GM20431 (cell line): ENCODE measurements around the gene NCR3LG1.

Experiments used
- in situ Hi-C: fragments of 300-500 bp; cut with MseI, MboI; formaldehyde crosslinking; loops from one replicate; pipeline ENCODE4 v1.15.0; 2020; ENCODE audit warnings: low sequenced_read_pairs; ENCODE audit not compliant: unreplicated experiment

NCR3LG1 gene

GRCh38 chr11:17369094-17369493 is 17.5 kb downstream of the NCR3LG1 start:
- in situ Hi-C loops, result loop anchor here (25.0 kb wide), 1 partner anchor 132 kb away; no protein-coding TSS in a partner anchor

- in situ Hi-C loops, result loop anchor here (25.0 kb wide), 1 partner anchor 132 kb away; no protein-coding TSS in a partner anchor
Observed at GRCh38 chr11:17369684-17370243, 18.2 kb downstream of the NCR3LG1 start.

GRCh38 chr11:17371614-17372013 is 20.0 kb downstream of the NCR3LG1 start:
- in situ Hi-C loops, result loop anchor here (25.0 kb wide), 1 partner anchor 134 kb away; no protein-coding TSS in a partner anchor

GRCh38 chr11:17375547-17375946 is 23.9 kb downstream of the NCR3LG1 start:
- in situ Hi-C loops, result no loop called here

GRCh38 chr11:17376493-17376892 is 24.9 kb downstream of the NCR3LG1 start:
- in situ Hi-C loops, result no loop called here

DNA sequence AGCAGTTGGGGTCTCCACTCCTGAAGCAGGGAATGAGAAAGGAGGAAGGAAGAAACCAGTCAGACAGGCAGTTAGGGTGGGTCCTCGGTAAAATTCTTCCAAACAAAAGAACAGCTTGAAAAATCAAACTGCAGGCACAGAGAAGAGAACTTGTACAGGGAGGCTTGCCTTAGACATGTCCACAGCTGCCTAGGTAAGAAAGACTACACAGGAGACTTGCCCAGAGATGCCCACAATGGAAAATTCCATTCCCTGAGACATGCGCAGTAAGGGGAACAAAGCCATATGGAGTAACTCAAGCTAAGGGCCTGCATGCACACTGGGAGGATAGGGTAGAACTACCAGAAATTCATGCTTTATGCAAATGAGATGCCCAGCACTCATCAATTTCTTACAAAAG is 27.1 kb downstream of the NCR3LG1 start:
- in situ Hi-C loops, result no loop called here

DNA sequence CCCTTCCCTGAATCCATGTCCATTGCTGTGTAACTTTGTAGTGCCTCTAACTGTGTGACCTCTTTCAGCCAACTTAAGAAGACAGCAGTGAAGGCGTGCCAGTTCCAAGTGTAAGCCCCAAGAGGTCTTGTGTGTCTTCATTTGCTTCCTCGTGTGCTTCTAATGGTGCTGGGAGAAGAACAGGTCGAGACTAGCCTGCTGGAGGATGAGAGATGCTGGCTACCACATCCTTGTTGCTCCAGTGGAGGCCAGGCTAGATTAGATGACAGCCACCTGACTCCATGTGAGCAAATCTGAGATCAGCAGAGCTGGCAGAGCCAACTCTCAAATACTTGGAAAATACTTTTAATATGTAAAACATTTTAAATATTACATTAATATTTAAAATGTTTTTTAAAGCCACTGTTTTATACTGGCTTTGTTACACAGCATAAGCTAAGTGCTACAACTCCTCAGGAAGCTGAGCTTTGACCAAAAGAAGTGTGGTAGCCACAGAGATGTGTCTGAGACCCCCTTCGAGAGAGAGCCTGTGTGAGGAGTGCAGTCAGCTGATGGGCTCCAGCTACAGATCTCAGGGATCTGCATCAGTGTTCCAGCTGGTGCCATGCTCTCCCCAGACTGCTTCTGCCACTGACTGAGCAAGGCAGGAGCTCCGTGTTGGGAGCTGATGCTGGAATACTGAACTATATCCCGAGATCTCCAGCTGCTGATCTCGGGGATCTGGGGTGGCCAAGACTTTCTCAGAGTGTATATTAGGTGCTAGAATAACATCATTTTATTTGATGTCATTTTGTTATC is 28.0 kb downstream of the NCR3LG1 start:
- in situ Hi-C loops, result no loop called here

- in situ Hi-C loops, result no loop called here
Observed at GRCh38 chr11:17381156-17381555, 29.6 kb downstream of the NCR3LG1 start.

- in situ Hi-C loops, result no loop called here
Observed at GRCh38 chr11:17382046-17382728, 30.6 kb downstream of the NCR3LG1 start.

GRCh38 chr11:17383461-17383860 is 31.9 kb downstream of the NCR3LG1 start:
- in situ Hi-C loops, result no loop called here

DNA sequence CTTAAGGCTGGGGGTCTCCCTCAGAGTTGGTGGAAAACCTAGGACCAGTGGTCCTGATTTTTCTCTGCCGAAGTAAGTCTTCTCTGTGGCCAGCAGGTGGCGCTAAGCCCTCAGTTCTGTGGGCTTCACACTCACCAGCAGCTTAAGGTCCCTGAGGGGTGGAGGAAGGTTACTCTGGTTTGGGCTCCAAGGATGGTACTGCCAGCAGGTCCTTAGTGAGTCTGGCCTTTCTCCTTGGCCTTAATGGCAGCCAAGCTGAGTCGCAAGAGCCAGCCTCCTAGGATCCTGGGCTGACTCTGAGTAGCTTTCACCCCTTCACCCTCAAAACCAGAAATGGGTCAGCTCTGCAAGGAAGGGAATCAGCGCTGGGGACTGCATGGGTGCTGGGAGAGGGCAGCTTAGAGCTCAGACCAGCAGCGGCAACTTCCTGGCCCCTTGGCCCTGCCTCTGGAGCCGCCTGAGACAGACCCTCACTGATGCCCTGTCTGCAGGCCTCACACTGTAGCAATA is 32.5 kb downstream of the NCR3LG1 start:
- in situ Hi-C loops, result no loop called here

- in situ Hi-C loops, result no loop called here
Observed at GRCh38 chr11:17385492-17385891, 33.9 kb downstream of the NCR3LG1 start.

GRCh38 chr11:17385926-17386325 is 34.3 kb downstream of the NCR3LG1 start:
- in situ Hi-C loops, result no loop called here

GRCh38 chr11:17386331-17387084 is 34.9 kb downstream of the NCR3LG1 start:
- in situ Hi-C loops, result no loop called here

GRCh38 chr11:17387254-17387653 is 35.7 kb downstream of the NCR3LG1 start:
- in situ Hi-C loops, result no loop called here

DNA sequence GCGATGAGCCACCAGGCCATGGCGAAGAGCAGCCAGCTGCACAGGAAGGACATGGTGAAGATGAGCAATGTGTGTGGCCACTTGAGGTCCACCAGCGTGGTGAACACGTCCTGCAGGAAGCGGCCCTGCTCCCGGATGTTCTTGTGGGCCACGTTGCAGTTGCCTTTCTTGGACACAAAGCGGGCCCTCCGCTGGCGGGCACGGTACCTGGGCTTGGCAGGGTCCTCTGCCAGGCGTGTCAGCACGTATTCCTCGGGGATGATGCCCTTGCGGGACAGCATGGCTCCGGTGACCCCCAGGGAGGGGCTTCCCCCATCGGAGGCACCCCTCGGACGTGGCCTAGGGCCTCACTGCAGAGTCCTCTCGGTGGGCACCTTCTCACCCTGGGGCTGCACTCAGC is 36.2 kb downstream of the NCR3LG1 start:
- in situ Hi-C loops, result no loop called here

GRCh38 chr11:17388609-17389210 is 37.1 kb downstream of the NCR3LG1 start, which contains the start of gene KCNJ11:
KCNJ11 (minus strand) TSS chr11:17388659; CDS start chr11:17388091, 568 bp downstream.
- in situ Hi-C loops, result no loop called here

GRCh38 chr11:17389211-17389956 is 37.8 kb downstream of the NCR3LG1 start:
- in situ Hi-C loops, result no loop called here
